Measurements from ENCODE around the gene KIF15.

DNA sequence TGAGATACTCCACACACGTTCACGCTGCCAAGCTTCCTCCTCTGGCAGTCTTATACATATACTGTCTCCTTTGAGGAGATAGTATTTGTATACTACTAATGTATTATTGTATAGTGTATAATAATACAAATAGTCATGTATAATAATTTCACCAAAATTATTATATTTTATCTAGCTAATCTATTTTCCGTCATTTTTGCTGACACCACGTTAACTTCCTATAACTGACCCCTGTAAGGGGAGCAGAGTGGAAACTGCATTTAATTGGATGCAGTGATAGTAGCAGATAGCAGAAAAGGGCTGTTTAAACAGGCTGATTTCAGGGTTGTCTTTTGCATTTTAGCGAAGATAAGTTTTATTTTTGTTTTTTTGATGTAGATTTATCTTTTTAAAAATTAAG is 69.6 kb downstream of the KIF15 start:
- TF ChIP-seq POLR2AphosphoS5 (IDR thresholded peaks at IDR 0.05; ENCODE audit: low read depth, low read length): no peak
- TF ChIP-seq POLR2A (IDR thresholded peaks at IDR 0.05; ENCODE audit: low read depth, low read length): no peak

All from GM12892 (cell line).